CD4-positive, alpha-beta T cell treated with Interleukin-6 for 4 hours (primary cell): ENCODE measurements around the gene NRROS.
"Not testable (repeated sequence)": the region's sequence is repeated elsewhere in the genome, so short reads cannot be mapped to it uniquely, and the experiment has no call there.

Source experiments
- DNase-seq: peaks from one replicate; pipeline ENCODE4 v3.0.0-alpha.2; 2020; ENCODE audit warnings: mixed read lengths

Gene NRROS

DNA sequence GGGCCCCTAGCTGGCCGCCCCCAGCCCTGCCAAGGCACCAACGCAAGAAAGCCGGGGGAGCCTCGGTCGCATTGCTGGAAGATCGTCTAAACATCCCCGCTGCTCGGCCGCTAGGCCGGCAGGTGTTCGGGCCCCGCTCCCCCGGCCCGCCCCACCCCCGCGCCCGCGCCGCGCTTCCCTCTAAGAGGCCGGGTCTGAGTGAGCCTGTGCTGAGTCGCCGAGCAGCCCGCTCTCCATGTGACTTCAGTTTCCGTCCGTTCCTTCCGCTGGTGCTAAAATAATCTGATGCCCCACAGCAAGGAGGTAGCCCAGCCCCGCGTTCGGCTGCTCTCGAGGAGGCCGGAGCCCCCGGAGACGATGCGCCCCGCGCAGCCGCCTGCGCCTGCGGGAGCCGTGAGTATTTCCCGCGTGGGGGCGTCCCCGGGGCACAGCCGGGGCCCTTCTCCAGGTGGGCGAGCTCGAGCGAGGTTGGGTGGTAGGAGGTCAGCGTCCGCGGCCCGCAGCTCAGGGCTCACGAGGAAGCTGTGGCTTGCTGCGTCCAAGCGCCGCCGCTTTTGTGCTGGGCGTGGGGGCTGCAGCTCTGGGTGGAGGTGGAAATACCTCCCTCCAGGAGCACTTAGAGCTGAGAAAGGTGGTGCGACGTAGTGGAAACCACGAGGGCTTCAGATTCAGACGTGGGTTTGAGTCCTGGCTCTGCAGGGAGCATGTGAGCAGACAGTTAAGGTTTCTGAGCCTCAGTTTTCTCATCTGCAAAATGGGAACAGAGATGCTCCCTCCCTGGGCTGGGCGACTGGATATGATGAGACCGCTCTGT is at the start of gene NRROS:
Gene NRROS, plus strand, starts transcription at position 212 of the 814 bp plus-strand sequence. CDS start 14,846 bp downstream, outside the sequence.
- peak; percentile 76 for DNase-seq

DNA sequence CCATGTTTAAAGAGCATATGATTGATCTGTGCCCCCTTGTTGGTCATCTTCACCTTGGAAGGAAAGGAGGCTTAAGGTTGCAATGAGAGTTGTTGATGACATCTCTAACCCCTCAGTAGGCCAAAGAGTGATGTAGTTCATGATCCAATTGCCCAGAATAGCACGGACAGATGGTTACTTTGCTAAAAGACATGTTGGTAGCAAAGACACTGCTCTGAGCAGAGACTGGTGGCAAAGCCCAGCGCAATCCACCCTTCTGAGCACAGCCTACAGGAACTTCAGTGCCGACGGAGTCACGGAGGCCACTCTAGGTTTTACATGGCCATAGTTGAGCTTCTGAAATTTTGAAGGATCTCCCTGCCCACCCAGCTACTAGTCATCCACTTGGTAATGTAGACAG is 49.2 kb upstream of the NRROS start:
- DNase-seq, result no peak

DNA sequence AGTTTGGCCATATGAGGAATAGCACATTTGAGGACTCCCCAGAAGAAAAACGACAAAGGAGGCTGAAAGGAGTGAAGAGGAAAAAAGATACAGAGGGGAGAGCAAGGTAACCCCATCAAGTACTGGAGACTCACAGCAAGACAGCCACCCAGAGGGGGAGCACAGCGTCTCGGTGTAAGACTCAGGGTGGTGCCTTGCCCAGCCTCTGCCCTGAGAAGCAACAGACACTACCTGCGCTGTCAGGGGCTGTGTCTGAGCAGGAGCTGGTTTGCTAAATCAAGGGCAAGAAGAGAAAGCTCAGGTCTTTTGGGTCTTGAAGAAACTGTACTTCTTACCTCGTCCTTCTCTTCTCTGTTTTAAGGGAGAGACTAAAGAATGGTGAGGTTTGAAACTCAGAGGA is 43.1 kb upstream of the NRROS start:
- DNase-seq, result no peak

DNA sequence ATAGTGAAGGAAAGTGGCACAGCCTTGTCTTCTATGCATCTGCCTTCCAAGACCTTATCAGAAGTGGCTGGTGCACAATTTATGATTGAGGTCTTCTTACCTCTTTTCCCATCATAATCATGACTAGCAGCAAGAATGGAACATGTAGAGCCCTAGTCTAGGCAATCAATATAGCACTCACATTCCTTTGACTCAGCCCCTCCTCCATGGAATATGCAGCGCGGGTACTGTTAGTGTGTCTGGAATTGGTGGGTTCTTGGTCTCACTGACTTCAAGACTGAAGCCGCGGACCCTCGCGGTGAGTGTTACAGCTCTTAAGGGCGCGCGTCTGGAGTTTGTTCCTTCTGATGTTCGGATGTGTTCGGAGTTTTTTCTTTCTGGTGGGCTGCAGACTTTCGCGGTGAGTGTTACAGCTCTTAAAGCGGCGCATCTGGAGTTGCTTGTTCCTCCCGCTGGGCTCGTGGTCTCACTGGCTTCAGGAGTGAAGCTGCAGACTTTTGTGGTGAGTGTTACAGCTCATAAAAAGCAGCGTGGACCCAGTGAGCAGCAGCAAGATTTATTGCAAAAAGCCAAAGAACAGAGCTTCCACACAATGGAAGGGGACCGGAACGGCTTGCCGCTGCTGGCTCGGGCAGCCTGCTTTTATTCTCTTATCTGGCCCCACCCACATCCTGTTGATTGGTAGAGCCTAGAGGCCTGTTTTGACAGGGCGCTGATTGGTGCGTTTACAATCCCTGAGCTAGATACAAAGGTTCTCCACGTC is 41.3 kb upstream of the NRROS start:
- peak; percentile 66 for DNase-seq

DNA sequence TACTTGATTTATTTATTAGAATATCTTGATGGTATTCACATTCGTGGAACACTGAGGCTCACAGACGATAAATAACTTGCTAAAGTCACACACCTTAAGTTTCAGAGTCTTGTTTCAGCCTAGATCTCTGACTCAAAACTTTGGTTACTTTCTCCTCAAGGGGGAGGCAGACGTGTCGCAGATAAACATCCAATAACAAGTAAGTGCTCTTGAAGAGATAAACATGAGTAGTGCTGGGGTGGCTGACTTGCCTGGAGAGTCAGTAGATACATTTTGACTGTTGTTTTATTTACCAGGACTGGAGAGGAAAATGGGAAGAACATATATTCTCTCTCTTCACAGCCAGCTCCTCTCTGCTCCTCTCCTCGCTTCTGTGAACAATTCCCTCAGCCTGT is 39.8 kb upstream of the NRROS start:
- no peak for DNase-seq

DNA sequence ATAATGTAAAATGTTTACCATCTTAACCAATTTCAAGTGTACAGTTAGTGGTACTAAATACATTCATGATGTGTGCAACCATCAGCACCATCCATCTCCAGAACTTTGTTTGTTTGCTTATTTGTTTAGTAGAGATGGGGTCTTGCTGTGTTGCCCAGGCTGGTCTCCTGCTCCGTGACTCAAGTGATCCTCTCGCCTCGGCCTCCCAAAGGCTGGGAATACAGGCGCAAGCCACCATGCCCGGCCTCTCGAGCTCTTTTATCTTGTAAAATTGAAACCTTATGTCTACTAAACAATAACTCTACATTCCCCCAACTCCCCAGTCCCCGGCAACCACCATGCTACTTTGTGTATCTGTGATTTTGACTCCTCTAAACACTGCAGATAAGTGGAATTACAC is 39.1 kb upstream of the NRROS start:
- no peak for DNase-seq

DNA sequence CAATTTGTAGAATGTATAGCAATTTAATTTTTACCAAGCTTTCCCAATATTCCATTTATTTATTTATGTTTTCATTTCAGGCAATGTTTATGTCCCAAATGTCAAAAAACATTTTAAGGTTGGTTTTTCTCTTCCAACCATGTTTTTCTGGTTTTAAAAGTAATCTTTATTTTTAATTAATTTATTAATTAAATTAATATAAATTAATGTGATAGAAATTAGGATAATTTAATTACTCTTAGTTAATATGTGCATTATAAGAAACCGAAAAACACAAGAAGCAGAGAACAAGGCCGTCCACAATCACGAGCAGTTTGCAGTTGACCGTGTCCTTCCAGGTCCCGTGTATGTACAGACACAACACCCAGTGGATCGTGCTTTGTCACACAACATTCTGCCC is 36.8 kb upstream of the NRROS start:
- no peak for DNase-seq

DNA sequence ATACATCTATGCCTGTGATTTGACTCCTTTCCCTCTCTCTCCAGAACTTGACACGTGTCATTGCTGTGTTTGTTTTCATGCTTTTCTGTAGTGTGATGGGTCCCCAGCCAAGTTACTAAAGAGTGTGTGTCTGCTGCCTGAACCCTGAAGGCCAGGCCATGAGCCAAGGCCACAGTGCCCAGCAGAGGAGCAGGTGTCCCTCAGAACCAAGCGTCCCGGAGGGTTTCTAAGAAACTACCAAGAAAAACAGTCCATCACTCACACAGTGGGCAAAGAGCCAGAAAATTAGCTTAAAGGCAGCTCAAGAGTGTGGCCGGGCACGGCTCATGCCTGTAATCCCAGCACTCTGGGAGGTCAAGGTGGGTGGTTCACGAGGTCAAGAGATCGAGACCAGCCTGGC is 35.8 kb upstream of the NRROS start:
- no peak for DNase-seq

DNA sequence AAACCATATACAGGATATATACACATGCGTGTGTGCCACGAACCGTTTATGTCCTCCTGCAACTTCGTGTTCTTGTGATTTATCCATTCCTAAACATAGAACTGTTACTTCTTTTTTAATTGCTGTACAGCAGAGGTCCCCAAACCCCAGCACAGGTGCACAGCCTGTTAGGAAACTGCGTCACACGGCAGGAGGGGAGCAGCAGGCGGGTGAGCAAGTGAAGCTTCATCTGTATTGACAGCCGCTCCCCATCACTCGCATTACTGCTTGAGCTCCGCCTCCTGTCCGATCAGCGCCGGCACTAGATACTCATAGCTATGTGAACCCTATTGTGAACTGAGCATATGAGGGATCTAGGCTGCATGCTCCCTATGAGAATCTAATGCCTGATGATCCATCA is 34.9 kb upstream of the NRROS start:
- DNase-seq, result peak; percentile 84

DNA sequence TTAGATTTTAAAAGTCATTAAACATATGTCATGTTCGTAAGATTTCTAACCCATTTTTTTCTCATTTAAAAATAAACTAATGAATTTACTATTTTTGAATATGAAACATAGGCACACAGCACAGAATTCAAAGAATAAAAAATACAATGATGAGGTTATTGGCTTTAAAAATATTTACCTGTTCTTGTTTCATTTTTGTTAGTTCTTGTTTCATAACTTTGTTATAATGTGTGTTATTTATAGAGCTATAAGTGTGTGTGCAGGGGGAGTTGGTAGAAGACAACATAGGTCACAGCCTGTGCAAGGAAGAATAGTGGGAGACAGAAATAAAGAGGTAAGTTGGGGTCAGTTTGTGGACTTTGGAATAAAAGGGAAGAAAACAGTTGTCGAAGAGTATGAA is 30.8 kb upstream of the NRROS start:
- DNase-seq, result no peak

DNA sequence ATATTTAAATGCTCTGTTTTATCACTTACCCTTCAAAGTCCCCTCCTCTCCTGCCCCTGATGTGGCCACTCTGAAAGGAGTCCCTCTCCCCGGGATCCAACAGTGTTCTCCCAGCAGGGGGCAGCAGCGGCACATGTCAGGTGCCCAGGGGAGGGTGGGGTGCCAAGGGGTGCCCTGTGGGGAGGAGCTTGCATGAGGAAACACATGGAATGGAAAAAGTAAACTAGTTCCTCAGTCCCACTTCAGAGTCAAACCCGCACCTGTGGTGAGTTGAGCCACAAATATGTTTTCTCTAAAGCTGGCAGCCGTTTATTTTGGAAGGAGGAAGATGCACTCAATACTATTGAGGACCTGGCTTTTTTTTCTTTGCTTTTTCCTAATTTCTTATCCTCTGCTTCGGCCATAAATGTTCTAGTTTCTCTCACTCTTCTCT is 30.1 kb upstream of the NRROS start:
- peak; percentile 97 for DNase-seq

DNA sequence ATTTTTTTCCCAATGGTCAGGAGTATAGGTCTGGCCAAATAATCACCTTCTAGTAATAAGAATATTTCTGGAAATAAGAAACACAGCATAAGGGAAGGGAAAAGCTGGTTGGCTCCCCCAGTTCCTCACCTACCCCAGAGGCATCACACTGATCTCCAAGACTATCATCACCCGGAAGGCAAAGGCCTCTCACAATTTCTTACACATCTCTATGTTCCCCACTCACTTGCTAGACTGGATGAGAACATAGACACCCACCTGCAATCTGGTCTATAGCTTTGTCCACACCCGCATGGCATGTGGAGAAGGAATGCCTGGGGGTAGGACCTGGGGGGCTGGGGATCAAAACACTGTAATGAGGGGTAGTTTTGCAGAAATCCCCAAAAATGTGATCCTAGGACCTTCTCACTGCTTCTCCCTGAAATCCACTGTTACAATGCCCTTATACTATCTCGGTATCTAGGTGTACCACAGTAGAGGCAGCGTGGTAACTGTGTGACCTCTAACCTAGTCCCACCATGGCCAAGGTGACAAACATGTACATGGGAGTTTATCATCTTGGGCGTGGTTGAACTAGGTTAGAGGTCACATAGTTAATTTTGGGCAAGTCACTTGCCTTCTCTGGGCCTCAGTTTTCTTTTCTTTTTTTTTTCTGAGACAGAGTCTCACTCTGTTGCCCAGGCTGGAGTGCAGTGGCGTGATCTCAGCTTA is 29.5 kb upstream of the NRROS start:
- DNase-seq, result no peak

DNA sequence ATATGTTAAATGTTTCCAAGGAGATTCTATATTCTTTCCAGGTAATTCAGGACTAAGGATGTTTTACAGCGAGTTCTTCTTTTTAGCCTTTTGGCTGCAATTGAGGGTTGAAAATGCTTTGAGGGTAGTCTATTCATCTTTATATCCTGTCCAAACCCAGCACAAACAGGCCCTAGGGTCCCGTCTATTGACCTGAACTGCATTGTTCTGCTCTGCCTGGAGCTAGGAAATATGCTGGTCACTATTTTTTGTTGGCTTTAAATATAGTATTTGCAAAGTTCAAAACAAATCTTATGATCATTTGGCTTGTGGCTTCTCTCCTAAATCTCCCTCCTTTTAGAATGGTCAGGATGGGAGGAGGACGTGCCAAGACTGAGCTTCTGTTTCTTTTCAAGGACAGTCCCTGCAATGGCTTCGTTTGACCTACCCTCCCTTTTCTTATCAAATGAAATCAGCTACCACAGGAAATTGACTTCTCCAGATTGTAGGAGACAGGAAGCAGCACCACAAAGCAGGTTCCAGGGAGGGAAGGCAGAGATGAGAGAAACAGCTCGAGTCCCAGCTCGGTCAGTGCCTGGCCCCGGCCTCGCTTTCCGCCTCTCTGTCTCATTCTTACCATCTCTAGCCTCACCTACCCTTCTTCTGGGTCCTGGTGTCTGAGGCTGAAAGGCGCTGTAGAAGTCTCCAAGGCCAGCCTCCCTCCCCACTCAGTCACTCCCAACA is 27.6 kb upstream of the NRROS start:
- DNase-seq, result peak; percentile 43

DNA sequence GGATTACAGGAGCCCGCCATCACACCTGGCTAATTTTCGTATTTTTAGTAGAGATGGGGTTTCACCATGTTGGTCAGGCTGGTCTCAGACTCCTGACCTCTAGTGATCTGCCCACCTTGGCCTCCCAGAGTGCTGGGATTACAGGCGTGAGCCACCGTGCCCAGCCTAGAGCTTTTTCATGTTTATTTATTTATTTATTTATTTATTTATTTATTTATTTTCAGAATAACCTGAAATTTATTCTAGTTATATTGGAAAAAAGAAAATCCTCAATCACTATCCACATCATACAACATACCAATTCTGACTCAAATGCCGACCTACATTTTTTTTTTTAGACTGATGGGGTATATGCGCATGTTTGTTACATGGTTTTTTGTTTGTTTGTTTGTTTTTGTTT is 24.3 kb upstream of the NRROS start:
- DNase-seq, result not testable (repeated sequence)

DNA sequence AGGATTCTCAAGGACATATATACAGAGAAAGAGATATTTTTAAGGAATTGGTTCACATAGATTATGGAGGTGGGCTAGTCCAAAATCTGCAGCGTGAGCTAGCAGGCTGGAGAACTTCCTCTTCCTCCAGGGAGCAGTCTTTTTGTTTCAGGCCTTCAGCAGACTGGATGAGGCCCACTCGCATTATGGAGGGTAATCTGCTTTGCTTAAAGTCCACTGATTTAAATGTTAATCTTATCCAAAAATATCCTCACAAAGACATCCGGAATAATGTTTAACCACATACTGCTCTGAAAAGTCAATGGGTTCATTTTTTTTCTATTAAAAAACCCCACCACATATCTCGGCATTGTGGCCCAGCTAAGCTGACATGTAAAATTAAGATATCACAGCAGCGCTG is 22.2 kb upstream of the NRROS start:
- no peak for DNase-seq

DNA sequence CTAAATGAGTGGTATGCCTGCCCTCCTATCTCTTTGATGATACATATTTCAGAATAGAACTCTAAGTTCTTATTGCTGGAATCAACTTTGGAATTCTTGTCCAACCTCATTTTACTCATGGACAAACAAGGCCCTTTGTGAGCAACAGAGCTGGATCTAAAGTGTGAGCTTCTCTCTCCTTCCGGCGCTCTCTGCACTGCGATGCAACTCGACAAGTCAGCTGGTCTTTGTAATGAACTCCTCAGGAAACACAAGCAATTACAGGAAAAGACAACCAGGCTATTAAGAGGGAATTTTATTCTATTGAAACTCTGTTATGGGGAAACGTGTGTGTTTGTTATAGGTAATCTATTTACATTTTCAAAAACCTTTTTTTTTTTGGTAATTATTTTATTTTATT is 20.3 kb upstream of the NRROS start:
- no peak for DNase-seq

DNA sequence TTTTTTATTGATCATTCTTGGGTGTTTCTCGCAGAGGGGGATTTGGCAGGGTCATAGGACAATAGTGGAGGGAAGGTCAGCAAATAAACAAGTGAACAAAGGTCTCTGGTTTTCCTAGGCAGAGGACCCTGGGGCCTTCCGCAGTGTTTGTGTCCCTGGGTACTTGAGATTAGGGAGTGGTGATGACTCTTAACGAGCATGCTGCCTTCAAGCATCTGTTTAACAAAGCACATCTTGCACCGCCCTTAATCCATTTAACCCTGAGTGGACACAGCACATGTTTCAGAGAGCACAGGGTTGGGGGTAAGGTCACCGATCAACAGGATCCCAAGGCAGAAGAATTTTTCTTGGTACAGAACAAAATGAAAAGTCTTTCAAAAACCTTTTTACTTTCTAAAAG is 19.9 kb upstream of the NRROS start:
- DNase-seq, result not testable (repeated sequence)

DNA sequence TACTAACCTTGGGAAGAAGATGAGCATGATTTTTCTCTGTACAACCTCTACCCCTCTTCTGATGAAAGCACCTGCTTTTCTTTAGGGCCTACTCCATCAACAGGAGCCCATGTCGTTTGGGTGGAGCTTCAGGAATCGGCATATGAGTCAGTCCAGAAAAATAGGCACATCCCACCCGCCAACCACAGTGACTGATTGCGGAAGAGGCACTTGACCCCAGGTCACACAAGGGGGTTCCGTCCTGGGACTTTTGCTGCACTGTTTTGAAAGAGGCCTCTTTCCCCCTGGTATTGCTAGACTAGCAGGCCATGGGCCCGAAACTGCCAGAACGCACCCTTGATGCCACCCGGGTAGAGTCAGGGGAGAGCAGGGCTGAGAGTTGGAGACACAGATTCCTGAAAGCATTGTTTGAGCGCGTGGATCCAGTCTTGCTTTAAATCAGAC is 19.3 kb upstream of the NRROS start:
- DNase-seq, result peak; percentile 43

DNA sequence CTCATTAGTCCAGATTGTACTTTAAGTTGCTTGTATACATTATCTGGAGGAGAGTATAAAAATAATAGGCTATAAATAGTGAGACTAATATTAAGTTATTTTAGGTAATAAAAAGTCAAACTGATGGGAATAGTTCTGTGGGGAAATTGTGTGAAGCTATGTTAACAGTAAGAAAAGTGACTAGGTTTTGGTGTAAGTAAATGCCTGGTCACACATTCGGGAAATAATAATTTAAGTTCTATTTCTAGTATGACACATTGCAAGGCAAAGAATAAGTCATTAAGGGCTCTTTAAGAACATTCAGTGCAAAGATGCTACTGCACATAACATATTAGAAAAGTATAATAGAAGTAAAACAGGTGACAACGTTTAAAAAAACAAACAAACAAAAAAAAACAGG is 18.8 kb upstream of the NRROS start:
- no peak for DNase-seq

DNA sequence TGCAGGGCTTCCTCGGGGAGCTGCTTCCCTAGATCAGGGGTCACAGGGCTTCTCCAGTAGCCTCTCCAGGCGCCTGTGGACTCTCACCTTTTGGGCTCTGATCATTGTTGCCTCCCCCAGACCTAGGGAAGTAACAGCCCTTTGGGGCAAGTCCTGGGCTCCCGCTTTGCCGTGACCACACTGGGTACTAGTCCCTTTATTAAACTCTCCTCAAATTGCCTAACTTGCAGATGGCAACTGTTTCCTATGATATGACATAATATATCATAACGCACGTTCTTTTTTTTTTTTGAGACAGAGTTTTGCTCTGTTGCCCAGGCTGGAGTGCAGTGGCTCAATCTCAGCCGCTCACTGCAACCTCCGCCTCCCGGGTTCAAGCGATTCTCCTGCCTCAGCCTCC is 17.9 kb upstream of the NRROS start:
- DNase-seq, result no peak

DNA sequence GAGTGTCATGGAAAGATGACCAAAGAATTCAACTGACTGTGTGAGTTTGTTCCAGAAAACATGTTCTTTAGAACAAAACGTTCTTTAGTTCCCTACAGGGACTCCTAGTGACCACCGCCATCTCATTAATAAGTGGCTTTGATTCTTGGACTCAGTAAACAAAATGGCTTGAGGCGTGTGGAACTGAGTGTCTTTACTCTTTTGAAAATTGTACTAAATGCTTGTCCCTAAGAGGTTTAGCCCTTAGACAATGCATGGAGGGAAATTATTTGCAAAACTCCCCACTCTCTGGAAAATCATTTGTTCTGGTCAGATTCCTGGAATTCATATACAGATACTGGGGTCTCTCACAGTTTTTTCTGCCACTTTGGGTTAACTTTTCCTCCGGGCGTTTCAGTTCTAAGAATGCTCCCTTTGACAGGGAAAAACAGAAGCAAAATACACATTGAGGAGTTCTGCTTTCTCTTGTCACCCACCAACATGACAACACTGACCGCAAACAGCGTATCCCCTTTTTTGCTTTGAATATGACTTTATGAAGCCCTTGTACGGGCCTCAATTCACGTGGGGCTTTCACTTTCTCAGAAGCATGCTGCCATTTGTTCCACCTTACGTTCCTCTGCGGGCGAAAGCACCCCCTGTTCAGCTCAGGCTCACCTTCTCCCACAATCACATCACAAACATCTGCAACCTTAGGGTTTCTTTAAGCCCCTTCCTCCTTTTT is 15.3 kb upstream of the NRROS start:
- DNase-seq, result peak; percentile 39

DNA sequence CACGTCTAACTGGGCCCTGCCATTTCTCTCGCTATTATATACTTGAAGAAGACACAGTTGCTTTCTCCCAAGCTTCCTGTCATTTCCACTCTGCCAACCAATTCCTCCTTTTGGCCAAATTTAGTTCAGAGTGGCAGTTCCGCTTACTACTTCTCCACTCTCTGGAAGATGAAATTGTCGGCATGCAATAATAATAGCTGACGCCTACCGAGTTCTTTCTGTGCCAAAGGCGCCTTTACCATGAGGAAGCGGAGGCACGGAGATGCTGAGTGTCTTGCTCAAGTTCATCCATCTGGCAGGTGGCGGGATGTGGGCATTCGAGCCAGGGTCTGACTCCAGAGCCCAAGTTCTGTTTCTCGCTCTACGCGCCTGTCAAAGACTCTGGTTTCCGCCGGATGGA is 14.6 kb upstream of the NRROS start:
- DNase-seq, result no peak
